Right renal cortex interstitium (tissue), 3 donors: Measurements from ENCODE around the gene DPM2. TPM values are rescaled to one million over a fixed set of nuclear protein-coding genes. Genes with fewer than 3 reads are reported as not detected.

Experiments used
- DNase-seq, 3 donors: peaks; one replicate each; pipeline ENCODE4 v3.0.0-alpha.2; 2013; ENCODE audit warnings: low read depth in 3 of 3, low spot score in 2 of 3
- polyA plus RNA-seq, 3 donors: library from polyadenylated mRNA; unstranded; fragments of 120-200 nt; gene quantifications; one replicate each; pipeline ENCODE4 v1.2.1, GENCODE V29; 2013; ENCODE audit not compliant: insufficient read length in 3 of 3

Gene DPM2, protein sequence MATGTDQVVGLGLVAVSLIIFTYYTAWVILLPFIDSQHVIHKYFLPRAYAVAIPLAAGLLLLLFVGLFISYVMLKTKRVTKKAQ
- 10 to 100 TPM; 33.3 to 37.4 (median 36.5) TPM for polyA plus RNA-seq

DNA sequence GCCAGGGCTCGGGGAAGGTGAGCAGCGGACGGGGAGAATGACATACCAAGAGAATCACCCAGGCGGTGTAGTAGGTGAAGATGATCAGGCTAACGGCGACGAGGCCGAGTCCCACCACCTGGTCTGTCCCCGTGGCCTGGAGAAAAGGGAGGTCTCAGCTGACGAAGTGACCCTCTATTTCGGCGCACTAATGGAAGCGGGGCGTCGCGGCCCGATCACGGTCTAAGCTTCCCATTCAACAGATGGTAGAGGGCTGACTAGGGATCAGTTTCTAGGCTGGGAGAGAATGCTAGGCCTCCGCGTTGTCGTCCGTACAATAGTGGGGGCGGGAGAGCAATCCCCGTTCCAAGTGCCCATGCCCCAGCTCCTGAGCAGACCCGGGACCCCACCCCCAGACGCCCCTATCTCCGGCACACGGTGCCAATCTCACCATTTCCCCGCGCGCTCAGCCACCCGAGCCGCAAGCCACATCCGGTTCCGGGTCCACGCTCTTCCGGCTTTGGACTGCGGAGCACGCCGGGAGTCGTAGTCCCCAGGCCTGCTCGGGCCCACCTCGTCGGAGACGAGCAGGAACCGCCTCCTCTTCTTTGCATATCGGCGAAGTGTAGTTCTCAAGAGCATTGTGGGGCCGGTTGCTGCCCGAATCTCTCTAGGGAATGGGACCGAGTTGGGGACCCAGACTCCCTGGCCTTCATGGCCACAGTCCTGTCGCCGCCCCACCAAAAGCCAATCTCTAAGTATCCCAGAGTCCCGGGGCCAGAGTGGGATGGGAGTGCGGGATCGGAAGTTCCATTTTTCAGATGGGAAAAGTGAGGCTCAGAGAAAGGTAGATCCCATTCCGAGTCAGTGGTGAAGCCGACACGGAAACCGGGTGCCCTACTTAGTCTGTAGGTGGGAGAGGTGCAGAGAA, at the start of gene DPM2:
Gene DPM2 (minus strand): TSS at position 467 of the 910 bp plus-strand sequence. CDS start 34 bp downstream, at position 433.
- DNase-seq: peak in 2 of 3 donors; percentile 69 to 80

DNA sequence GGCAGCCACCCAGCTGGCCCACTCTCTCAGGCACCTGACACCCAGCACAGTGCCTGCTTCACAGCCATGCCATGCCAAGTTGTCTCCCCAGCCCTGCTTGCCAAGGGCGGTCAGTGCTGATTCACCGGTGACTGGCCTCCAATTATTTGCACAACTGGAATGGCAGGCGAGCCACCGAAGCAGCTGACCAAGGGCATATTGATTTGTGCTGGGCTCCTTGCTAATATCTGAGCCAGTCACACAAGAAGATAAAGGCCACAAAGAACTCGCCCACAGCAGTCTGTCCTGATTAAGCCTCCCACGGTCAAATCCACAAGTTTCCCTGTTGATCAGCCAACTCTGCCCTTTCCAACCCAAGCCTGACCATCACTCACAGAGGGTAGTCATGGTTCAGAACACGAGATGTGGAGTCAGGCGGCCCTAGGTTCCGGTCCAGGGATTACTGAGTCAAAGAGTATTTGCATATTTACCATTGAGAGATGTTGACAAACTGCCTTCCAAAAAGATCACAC, 49.5 kb upstream of the DPM2 start:
- no peak for DNase-seq

DNA sequence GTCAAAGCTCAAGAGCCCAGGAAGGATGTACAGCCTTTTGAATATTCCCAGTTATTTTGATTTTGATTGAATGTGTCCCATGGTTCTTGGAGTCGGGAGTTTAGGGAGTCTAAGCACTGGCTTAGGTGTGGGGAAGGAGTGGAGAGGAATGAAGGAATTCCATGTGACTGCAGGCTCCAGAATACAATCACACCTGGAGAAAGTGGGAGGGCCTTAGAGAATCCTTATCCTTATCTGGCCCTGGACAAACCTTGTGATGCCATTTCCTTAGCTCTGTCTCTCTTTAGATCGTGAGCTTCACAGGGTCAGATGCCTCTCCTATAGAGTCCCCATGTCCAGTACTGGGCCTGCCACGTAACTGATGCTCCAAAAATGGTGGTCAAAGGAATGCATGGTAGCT, 47.4 kb upstream of the DPM2 start:
- no peak for DNase-seq

DNA sequence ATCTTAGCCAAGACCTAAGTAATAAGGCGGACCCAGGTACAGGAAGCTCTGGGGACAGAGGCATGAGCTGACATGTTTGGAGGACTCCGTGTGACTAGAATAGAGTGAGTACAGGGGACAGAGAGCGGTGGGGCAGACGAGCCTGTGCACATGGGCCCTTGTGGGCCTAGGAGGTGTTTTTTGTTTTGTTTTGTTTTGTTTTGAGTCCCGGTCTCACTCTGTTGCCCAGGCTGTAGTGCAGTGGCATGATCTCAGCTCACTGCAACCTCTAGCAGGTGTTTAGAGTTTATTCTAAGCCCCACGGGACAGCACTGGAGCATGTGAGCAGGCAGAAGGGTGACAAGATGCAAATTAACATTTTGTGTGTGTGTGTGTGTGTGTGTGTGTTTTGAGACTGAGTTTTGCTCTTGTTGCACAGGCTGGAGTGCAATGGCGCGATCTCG, 46.2 kb upstream of the DPM2 start:
- DNase-seq: no peak

DNA sequence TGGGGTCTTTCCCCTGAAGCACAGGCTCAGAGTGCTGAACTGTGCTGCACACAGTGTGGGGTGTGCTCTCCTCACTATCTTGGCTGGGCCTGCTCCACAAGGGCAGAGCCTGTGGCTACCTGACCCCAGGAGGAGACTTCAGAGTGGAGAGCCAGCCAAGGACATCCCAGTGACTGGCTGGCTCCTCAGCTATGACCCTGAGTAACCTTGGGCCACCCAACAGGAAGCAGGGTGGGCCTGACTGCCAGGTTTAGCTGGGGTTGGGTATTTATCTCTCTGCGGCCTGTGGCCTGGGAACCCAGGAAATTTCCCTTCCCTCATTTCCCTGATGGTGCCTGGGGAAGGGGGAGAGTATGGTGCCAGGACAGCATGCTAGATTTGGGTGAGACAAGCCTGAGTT, 45.3 kb upstream of the DPM2 start:
- no peak for DNase-seq

DNA sequence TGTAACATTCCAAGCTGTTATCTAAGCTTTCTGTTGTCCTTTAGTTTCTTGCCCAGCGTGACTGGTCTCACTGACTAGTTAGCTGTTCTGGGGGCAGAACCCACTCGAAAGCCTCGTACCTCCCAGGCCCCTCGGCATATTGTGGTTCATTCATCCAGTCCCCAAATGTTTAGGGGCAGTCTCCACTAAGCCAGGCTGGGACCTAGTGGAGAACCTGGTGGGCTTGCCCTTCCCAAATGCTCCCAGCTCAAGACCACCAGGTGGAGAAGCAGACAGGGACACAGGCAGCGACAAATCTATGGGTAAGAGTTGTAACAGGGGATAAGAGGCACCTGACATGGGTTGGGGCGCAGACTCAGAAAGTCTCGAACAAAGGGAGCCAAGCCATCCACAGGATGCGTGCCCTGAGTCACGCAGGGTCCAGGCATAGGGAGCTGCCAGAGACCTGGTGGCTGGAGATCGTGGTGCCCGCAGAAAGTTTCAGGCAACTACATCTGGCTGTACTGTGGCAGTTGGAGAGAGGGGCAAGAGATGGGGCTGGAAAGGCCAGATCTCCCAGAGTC, 44.0 kb upstream of the DPM2 start:
- DNase-seq: no peak

DNA sequence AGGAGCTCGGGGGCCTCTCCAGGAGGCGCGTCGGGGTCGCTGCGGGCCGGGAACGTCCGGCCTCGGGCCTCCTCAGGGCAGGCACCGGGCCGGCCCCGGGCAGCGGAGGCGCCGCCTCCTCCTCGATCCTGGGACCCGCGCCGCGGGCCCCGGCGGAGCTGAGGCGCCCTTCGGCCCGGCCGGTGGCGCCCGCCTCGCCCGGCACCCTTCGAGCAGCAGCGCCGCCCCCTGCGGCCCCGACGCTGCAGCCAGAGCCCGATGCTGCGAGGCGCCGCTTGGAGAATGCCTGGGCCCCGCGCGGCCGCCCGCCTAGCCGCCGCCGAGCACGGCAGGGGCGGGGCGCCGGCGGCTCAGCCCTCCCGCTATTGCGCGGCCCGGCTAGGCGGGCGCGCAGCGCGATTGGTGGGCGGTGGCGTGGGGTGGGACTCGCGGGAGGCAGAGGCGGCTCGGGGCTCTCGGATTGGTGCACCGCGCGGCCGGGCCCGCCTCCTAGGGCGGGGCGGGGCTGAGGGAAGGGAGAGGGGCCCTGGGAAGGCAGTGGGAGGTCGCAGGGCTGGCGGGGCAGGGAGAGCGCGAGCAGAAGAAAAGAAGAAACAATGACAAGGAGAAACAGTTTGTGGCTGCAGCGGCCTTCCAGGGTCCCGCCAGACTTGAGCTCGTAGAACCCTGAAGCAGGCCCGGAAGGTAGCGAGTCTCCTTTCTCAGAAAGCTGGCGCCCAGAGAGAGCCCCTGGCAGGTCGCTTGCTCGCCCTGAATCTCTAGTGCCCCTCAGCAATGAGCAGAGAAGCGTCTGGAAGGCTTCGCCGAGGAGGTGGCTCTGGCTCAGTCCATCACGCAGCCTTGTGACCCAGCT, 43.3 kb upstream of the DPM2 start, which contains the start of gene EEIG1:
Gene EEIG1 (minus strand): TSS at position 284 of the 853 bp plus-strand sequence. CDS start 852 bp downstream, outside the sequence.
- DNase-seq: peak; percentile 80 to 92 (median 88)

DNA sequence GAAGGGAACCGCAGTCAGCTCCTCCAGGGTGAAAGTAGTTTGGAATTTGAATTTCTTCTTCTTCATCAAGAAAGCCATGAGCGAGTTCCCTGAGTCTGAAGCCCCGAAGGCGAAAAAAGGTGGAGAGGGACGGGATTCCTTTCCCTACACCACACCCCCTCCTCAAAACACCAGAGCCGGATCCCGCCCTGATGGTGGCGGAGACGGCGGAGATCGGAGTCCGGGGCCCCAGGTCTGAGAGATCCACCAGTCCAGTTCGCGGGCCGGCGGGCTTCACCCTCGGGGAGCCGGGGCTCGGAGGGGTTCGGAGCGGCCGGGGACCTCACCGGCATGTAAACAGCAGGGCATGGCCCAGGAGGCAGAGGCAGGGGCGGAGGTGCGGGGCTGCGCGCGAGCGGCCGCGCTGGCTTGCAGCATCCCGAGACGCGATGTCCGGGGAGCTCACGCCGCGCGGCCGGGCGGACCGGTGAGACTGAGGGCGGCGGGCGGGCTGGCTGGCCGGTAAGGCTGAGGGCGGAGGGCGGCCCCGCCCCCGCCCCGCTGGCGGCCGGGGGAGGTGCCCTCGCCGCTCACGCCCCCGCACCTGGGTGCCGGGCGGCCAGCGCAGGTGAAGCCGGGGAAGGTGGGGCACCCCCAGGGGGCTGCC, 42.5 kb upstream of the DPM2 start:
- no peak for DNase-seq

DNA sequence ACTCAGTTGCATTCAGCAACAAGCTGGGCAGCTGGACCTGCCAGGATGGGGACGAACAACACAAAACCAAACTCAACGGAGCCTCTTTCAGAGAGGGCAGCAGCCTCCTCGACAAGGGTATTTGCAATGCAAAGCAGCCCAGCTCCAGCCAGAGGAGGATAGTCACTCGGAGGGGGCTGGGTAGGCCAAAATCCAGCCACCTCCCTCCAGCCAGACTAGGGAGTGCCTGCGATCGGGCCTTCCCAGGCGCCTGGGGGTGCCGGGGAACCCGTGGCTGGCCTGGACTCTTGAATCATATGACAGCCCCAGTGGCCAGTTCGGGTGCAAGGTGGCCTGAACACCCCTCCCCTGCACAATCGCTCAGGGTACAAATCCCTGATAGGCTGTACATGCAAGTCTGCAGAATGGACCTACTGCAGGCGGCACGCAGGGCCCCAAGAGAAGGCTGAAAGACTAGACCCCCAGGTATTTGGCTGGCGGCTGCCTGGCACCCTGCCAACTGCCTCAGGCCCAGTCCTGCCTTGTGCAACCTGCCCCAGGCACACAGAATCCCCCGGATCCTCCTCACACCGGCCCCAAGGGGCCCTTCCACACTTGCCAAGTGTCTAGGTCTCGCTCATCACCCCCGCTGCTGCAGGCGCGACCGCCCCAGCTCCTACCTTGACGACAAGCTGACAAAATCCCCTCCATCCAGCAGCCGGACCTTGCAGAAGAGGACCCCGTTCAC, 41.8 kb upstream of the DPM2 start:
- no peak for DNase-seq

DNA sequence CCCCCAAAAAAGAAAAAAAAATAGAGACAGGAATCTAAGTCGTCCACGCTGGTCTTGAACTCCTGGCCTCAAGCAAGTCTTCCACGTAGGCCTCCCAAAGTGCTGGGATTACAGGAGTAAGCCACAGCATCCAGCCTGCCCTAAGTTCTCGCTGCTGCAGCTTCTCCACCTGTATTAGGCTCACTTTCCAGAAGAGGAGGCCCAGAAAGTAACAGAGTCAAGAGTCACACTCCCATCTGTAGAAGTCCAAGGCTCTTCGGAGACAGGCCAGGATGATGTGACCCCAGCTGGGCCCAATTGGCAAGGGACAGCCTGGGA, 41.3 kb upstream of the DPM2 start:
- no peak for DNase-seq

DNA sequence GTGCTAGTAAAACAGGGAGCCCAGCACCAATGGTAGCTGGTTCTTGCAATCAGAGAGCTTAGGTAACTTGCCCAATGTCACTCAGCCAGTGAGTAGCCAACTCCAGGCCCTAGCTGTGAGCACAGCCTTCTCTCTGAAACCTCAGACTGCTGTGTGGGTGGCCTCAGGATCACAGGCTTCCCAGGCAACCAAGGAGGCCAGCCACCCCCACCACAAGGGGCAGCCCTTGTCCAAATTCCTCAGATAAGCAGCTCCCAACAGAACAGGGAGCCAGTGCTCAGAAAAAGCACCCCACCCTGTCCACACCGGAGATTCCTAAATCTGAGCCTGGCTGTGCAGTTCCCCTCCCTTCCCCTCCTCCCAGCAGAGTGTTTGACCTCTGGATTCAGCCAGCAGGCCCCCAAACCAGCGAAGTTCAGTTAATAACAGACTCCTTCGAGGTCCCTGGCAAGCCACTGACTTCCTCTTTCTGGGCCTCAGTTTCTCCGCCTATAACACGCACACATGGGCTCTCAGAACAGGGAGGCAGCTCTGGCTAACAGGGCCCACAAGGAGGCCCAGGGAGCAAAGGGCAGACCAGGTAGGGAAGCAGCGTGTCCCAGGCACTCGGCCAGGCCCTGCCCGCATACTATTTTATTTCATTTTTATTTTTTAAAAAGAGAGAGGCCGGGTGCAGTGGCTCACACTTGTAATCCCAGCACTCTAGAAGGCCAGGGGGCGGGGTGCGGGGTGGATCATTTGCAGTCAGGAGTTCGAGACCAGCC, 40.4 kb upstream of the DPM2 start:
- no peak for DNase-seq

DNA sequence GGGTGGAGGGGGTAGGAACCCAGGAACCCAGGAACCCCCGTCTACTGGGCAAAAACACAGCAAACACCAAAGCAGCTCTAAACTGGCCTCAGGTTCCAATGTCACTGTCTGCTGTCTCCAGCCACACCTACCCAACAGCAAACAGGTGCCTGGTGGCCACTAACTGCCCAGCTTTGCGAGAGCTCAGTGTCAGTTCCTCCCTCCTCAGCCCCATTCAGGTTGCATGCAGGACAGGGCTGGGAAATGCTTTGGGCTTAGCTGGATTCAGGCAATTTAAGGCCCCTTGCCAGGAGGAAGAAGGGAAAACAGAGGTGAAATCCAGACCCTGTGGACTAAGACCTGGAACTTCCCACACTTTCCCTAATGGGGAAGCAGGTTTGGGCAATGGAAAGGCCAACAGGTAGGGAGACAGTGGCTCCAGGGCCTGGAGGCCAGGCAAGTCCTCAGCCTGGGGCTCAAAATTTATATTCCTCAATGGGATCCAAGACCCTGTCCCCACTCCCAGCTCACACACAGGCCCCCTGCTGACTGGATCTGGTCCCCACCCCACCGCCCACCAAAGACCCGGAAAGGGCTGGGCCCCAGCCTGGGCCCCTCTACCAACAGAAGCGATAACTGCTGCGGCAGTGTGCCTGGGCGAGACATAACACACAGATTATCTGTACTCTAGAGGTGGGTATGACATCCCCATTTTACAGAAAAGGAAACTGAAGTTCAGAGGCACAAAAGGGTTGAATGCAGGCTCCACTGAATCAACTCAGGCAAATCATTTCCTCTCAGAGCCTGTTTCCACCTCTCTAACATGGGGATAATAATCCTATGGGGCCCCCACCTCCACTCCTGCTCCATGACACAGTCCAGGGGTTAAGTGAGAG, 39.6 kb upstream of the DPM2 start:
- DNase-seq: no peak

DNA sequence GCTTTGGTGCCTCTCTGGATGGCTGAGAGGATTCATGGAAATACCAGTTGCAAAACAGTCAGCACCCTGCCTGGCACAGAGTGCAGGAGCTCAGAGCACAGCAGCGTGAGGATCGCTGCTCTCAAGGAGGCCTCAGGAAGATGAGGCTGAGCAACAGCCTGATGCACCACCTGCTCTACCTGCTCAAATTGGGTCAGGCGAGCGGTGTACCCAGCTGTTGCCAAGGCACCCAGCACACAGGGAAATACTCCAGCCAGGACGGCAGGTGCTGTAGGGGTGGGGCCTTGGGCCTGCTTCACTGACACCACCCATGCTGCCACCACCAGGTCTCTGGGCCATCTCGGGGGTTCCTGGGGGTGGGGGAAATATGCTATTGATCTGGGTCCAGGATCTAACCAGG, 38.8 kb upstream of the DPM2 start:
- no peak for DNase-seq

DNA sequence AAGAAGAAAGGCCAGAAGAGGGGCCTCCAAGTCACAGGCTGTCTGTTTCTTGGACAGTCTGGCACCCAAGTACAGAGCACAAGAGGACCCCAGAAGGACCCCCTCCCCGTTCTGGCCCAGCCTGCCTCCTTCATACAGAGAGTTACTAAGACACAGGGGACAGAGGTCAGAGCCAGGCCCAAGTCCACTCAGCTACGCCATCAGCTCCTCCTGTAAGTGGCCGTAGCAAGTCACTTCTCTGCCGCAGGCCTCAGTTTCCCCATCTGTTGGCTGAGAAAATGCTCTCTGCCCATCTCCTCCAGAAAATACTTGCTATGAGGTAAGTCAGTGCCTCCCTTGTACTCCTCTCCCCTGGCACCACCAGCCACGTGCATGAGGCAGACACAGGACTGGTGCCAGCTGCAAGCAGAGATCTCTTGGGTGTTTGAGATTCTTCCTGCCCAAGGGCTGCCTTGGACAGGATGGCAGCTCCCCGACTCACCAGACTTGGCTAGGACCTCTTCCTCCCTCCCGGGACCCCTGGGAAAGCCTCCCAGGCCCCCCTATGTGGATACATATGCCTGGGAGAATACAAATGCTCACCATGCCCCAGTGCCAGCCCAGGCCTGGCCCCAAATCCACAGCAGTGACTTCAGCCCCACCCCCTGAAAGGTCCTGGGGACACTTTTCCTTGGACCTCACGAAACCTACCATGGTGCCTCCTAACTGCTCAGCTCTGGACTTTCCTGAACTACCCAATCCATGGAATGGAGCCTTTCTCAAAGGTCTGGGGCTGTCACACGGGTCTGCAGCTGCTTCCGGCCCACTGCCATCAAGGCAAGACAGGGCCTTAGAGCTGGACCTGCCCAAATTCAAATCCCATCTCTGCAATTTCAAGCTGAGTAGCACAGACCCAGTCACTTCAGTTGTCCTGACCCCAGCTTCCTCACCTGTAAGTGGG, 38.0 kb upstream of the DPM2 start:
- DNase-seq: no peak

DNA sequence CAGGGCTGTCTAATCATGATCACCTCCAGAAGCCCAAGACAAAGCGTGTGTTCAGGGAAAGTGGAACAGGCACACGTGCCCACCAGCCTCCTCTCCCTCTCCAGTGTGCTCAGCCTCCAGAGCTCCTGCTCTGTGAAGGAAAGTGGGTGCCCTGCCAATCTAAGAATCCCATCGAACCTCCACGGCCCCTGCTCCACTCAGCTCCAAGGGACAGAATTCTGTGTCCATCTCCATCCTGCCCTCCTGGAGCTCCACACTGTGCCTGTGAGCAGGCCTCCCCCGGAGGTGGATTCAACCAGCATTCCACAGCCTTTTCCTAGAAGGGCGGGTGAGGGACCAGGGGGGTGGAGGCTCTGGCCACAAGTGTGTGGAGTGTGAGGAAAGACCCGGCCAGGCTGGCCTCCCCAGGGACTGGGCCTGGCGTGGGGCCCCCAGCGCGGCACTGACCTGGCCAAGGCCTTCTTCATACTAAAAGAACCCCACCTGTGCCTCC, 37.2 kb upstream of the DPM2 start:
- no peak for DNase-seq

DNA sequence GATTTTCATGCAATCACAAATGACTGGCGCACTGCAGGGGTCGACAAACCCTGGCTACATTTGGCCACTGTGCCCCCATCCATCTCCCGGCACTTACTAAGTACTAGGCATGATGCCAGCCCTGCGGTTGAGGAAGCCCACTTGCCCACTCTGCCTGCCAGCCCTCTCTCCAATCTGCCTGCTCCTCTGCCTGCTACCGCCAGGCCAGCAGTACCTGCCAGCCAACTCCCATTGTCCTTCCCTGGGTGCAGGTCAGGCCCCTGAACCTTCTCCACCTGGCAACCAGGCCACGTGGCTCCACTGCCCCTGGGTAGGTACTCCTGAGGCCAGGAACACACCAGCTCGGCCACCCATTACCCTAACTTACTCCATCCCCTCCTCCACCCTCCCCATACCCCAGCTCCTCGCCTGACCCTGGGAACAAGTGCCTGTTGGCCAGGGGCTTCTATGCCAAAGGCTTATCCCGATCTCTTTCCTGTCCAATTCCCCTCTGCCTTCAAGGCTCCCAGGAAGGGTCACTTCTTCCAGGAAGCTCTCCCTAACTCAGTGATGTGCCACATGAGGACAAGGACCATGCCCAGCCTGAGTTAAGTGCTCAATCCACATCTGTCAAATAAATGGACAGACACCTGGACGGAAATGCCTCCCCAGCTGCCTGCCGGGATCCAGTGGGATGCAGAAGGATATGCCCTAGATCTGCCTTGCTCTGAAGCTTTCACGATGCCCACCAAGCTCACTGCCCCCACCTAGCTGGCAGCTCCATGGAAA, 36.5 kb upstream of the DPM2 start:
- DNase-seq: no peak
